GM18499 (cell line): Measurements from ENCODE around the gene CNTNAP2.

Experiments
- ATAC-seq: cut with Tn5 transposase; IDR thresholded peaks from one replicate; pipeline ENCODE4 v1.9.1; 2021; ENCODE audit warnings: moderate number of reproducible peaks; ENCODE audit not compliant: insufficient read depth, unreplicated experiment

The CNTNAP2 gene

GRCh38 chr7:146542101-146542500 lies 425.5 kb downstream of the CNTNAP2 start:
- ATAC-seq = no peak

GRCh38 chr7:146544748-146545147 lies 428.1 kb downstream of the CNTNAP2 start:
- ATAC-seq = no peak

GRCh38 chr7:146548816-146549215 lies 432.2 kb downstream of the CNTNAP2 start:
- no peak for ATAC-seq

GRCh38 chr7:146554556-146554955 lies 438.0 kb downstream of the CNTNAP2 start:
- ATAC-seq = no peak

GRCh38 chr7:146557971-146558469 lies 441.4 kb downstream of the CNTNAP2 start:
- no peak for ATAC-seq

GRCh38 chr7:146565872-146566271 lies 449.3 kb downstream of the CNTNAP2 start:
- ATAC-seq = no peak

- ATAC-seq = no peak
Measured at GRCh38 chr7:146575903-146576302, 459.3 kb downstream of the CNTNAP2 start.

- no peak for ATAC-seq
Measured at GRCh38 chr7:146591976-146592375, 475.4 kb downstream of the CNTNAP2 start.

- ATAC-seq = no peak
Measured at GRCh38 chr7:146606628-146607027, 490.0 kb downstream of the CNTNAP2 start.

GRCh38 chr7:146619641-146620040 lies 503.0 kb downstream of the CNTNAP2 start:
- ATAC-seq = no peak

- no peak for ATAC-seq
Measured at GRCh38 chr7:146626912-146627311, 510.3 kb downstream of the CNTNAP2 start.

GRCh38 chr7:146635205-146636032 lies 518.8 kb downstream of the CNTNAP2 start:
- ATAC-seq = no peak

- ATAC-seq = no peak
Measured at GRCh38 chr7:146636033-146636356, 519.4 kb downstream of the CNTNAP2 start.

GRCh38 chr7:146636581-146636980 lies 520.0 kb downstream of the CNTNAP2 start:
- no peak for ATAC-seq

- no peak for ATAC-seq
Measured at GRCh38 chr7:146639291-146639690, 522.7 kb downstream of the CNTNAP2 start.

- ATAC-seq = no peak
Measured at GRCh38 chr7:146641491-146641890, 524.9 kb downstream of the CNTNAP2 start.

GRCh38 chr7:146645383-146645976 lies 528.9 kb downstream of the CNTNAP2 start:
- no peak for ATAC-seq

GRCh38 chr7:146647445-146647844 lies 530.8 kb downstream of the CNTNAP2 start:
- ATAC-seq = no peak

- ATAC-seq = no peak
Measured at GRCh38 chr7:146652176-146652575, 535.6 kb downstream of the CNTNAP2 start.

- ATAC-seq = no peak
Measured at GRCh38 chr7:146654048-146654447, 537.4 kb downstream of the CNTNAP2 start.

- ATAC-seq = no peak
Measured at GRCh38 chr7:146655928-146656797, 539.6 kb downstream of the CNTNAP2 start.
